Kidney epithelial cell (primary cell): Measurements from ENCODE around the gene RPS6KA2. TPM values are rescaled to one million over a fixed set of nuclear protein-coding genes. Genes with fewer than 3 reads are reported as not detected.

ENCODE experiments used
- DNase-seq: peaks from one replicate; pipeline ENCODE4 v3.0.0-alpha.2; 2010; ENCODE audit warnings: low read depth
- H3K27me3 ChIP-seq: 2 replicates; pipeline ENCODE4 v1.6.0; 2011; ENCODE audit warnings: low read length; ENCODE audit not compliant: control insufficient read depth, insufficient read depth
- H3K36me3 ChIP-seq: 2 replicates; pipeline ENCODE4 v1.5.1; 2011; ENCODE audit warnings: low read length; ENCODE audit not compliant: control insufficient read depth, insufficient read depth
- H3K4me3 ChIP-seq: 2 replicates; pipeline ENCODE4 v1.5.1; 2011; ENCODE audit warnings: low read depth, mild to moderate bottlenecking, control low read depth, low read length
- total RNA-seq: library from RNA; depleted of rRNA; stranded (reverse); fragments of >200 nt; gene quantifications from 2 replicates; pipeline ENCODE4 v1.2.3, GENCODE V29; 2015
- TF ChIP-seq, protein P1 (sequence below): IDR thresholded peaks from 2 replicates; pipeline ENCODE4 v1.5.1; 2011; ENCODE audit warnings: mild to moderate bottlenecking, moderate library complexity, low read length, control low read depth, inconsistent platforms; ENCODE audit not compliant: insufficient read depth, poor library complexity, severe bottlenecking

The RPS6KA2 gene
- total RNA-seq, 1 donor from 2014 or later = 51.9 TPM

DNA sequence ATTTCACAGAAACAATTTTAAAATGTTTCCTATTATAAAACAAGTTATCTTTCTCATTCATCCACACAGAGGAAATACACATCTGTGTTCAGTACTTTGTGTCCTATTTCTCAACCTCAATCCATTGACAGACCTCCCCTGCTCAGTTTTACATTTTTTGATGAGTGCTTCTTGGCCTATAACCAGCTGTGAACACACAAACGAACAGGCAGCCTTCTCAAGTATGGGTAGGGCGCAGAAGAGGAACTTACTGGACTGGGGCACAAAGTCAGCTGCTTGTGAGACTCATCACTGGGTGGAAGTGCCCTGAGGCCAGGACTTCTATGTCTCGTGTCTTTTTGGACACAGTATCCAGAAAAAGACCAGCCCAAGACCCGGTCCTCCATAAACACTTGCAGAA is 2.8 kb downstream of the RPS6KA2 start:
- DNase-seq = no peak
- Histone ChIP-seq H3K36me3 (no peaks in the 10 kb centered on the region), H3K4me3 (no peak overlapping the region), H3K27me3 (no peaks in the 10 kb centered on the region)
- TF ChIP-seq, protein P1, sequence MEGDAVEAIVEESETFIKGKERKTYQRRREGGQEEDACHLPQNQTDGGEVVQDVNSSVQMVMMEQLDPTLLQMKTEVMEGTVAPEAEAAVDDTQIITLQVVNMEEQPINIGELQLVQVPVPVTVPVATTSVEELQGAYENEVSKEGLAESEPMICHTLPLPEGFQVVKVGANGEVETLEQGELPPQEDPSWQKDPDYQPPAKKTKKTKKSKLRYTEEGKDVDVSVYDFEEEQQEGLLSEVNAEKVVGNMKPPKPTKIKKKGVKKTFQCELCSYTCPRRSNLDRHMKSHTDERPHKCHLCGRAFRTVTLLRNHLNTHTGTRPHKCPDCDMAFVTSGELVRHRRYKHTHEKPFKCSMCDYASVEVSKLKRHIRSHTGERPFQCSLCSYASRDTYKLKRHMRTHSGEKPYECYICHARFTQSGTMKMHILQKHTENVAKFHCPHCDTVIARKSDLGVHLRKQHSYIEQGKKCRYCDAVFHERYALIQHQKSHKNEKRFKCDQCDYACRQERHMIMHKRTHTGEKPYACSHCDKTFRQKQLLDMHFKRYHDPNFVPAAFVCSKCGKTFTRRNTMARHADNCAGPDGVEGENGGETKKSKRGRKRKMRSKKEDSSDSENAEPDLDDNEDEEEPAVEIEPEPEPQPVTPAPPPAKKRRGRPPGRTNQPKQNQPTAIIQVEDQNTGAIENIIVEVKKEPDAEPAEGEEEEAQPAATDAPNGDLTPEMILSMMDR = no peak

GRCh38 chr6:166623318-166623717 is 3.7 kb downstream of the RPS6KA2 start:
- Histone ChIP-seq H3K27me3 (no peaks in the 10 kb centered on the region), H3K4me3 (no peak overlapping the region), H3K36me3 (no peaks in the 10 kb centered on the region)
- TF ChIP-seq, protein P1 = no peak
- DNase-seq = no peak

GRCh38 chr6:166621114-166621540 is 5.9 kb downstream of the RPS6KA2 start:
- Histone ChIP-seq H3K36me3 (no peaks in the 10 kb centered on the region), H3K27me3 (no peaks in the 10 kb centered on the region), H3K4me3 (no peak overlapping the region)
- TF ChIP-seq, protein P1 = no peak
- no peak for DNase-seq

DNA sequence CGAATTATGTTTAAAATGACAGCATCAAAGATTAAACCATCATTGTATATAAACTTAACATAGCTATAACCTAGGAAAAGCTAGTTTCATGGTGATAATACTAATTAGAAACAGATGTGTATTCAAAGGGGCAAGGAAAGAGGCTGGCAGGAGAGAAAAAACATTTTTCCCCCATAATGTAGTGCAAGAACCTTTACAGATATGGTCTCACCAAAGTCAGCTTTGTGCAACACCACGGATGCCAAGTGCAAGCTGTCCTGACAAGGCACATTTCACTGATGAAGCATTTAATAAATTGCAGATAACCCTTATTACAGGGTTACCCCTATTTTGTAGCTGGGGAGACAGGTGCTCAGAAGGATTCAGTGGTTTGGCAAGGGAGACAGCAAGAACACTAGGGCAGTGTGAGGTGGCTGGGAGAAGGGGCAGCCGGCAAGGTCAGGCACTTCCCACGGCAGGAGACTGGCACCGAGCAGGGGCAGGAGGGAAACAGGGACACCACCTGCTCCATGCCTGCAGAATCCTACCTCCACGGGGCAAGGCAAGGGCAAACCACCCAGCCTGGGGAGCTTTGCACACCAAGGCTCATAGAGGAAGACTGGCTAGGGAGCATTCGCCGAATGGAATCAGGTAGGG is 6.5 kb downstream of the RPS6KA2 start:
- H3K4me3 ChIP-seq = no peak overlapping the region
- no peaks in the 10 kb centered on the region for H3K27me3 ChIP-seq
- TF ChIP-seq, protein P1 = no peak
- DNase-seq = no peak
- no peaks in the 10 kb centered on the region for H3K36me3 ChIP-seq

DNA sequence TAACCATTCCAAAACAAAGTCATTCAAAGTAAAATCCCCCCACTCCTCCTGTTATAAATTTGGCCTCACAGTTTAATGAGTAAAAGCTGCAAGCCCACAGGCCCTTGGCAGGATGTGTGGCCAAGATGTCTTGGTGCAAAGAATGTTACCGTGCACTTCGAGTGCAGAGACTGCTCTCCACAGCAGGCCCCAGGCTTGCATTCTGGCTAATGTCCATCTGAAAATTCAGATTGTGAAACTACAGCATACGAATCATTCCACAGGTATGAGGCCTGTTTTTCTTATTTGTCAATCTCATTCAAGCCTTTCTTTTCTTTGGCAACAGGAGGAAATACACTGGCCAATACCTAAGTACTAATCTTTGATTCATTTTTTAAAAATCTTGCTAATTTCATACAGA is 7.1 kb downstream of the RPS6KA2 start:
- Histone ChIP-seq H3K27me3 (no peaks in the 10 kb centered on the region), H3K36me3 (no peaks in the 10 kb centered on the region), H3K4me3 (no peak overlapping the region)
- TF ChIP-seq, protein P1 = no peak
- peak; percentile 81 for DNase-seq
